MM.1S (cell line): ENCODE data around the gene IRS2.

ENCODE experiments used
- CTCF ChIP-seq: fragments of 300-600 bp; sonication (generic); IDR thresholded peaks from 2 replicates; pipeline ENCODE4 v1.5.1; 2016; ENCODE audit warnings: antibody characterized with exemption, low read length, mixed read lengths
- EZH2 ChIP-seq: fragments of 300-600 bp; sonication (generic); optimal IDR thresholded peaks from 2 replicates; pipeline ENCODE3; 2017; ENCODE audit warnings: low read depth, mild to moderate bottlenecking, antibody characterized with exemption, low read length, mixed read lengths
- EZH2phosphoT487 ChIP-seq: fragments of 300-600 bp; sonication (generic); IDR thresholded peaks from 2 replicates; pipeline ENCODE4 v1.6.1; 2018; ENCODE audit warnings: antibody characterized with exemption, low read length

GRCh38 chr13:109724603-109725002 is 61.8 kb downstream of the IRS2 start:
- TF ChIP-seq CTCF = no peak
- TF ChIP-seq EZH2phosphoT487 = no peak
- TF ChIP-seq EZH2 = no peak
